MM.1S (cell line): ENCODE data around the gene PREP.

Experiments used
- DNase-seq: peaks from one replicate; pipeline ENCODE4 v3.0.0-alpha.2; 2015
- H2AFZ ChIP-seq: fragments of 300-600 bp; sonication (generic); 2 replicates; pipeline ENCODE4 v1.6.0; 2016; ENCODE audit warnings: antibody characterized with exemption, low read length
- H3F3A ChIP-seq: fragments of 300-600 bp; sonication (generic); 2 replicates; pipeline ENCODE4 v1.6.1; 2016; ENCODE audit warnings: mild to moderate bottlenecking, antibody characterized with exemption, low read length, moderate library complexity, mixed read lengths; ENCODE audit not compliant: insufficient read depth
- H3K27ac ChIP-seq: fragments of 300-600 bp; sonication (generic); 2 replicates; pipeline ENCODE4 v1.5.1; 2016; ENCODE audit warnings: mild to moderate bottlenecking, low read length
- H3K27me3 ChIP-seq: fragments of 300-600 bp; sonication (generic); replicated peaks from 2 replicates; pipeline ENCODE4 v1.6.0; 2016; ENCODE audit warnings: low read length; ENCODE audit not compliant: insufficient read depth
- H3K36me3 ChIP-seq: fragments of 300-600 bp; sonication (generic); replicated peaks from 2 replicates; pipeline ENCODE4 v1.6.1; 2016; ENCODE audit warnings: mild to moderate bottlenecking, low read length, mixed read lengths; ENCODE audit not compliant: insufficient read depth
- H3K4me1 ChIP-seq: fragments of 300-600 bp; sonication (generic); 2 replicates; pipeline ENCODE4 v1.6.1; 2016; ENCODE audit warnings: low read length, mixed read lengths
- H3K4me2 ChIP-seq: fragments of 300-600 bp; sonication (generic); 2 replicates; pipeline ENCODE4 v1.6.0; 2016; ENCODE audit warnings: low read depth, low read length
- H3K4me3 ChIP-seq: fragments of 300-600 bp; sonication (generic); 2 replicates; pipeline ENCODE4 v1.5.1; 2016; ENCODE audit warnings: low read length, mixed read lengths
- H3K79me2 ChIP-seq: fragments of 300-600 bp; sonication (generic); 2 replicates; pipeline ENCODE4 v1.6.1; 2016; ENCODE audit warnings: mixed run types, low read length, mixed read lengths
- H3K9ac ChIP-seq: fragments of 300-600 bp; sonication (generic); 2 replicates; pipeline ENCODE4 v1.6.1; 2016; ENCODE audit warnings: low read length, mixed read lengths
- H3K9me2 ChIP-seq: fragments of 300-600 bp; sonication (generic); replicated peaks from 2 replicates; pipeline ENCODE4 v1.6.1; 2016; ENCODE audit warnings: mild to moderate bottlenecking, low read length, mixed read lengths; ENCODE audit not compliant: insufficient read depth
- H3K9me3 ChIP-seq: fragments of 300-600 bp; sonication (generic); replicated peaks from 2 replicates; pipeline ENCODE4 v1.6.1; 2016; ENCODE audit warnings: mild to moderate bottlenecking, low read length, mixed read lengths; ENCODE audit not compliant: insufficient read depth
- H4K20me1 ChIP-seq: fragments of 300-600 bp; sonication (generic); 2 replicates; pipeline ENCODE4 v1.6.1; 2016; ENCODE audit warnings: mild to moderate bottlenecking, low read length, moderate library complexity, mixed read lengths; ENCODE audit not compliant: insufficient read depth
- EZH2 ChIP-seq: fragments of 300-600 bp; sonication (generic); optimal IDR thresholded peaks from 2 replicates; pipeline ENCODE3; 2017; ENCODE audit warnings: low read depth, mild to moderate bottlenecking, antibody characterized with exemption, low read length, mixed read lengths
- EZH2phosphoT487 ChIP-seq: fragments of 300-600 bp; sonication (generic); IDR thresholded peaks from 2 replicates; pipeline ENCODE4 v1.6.1; 2018; ENCODE audit warnings: antibody characterized with exemption, low read length
- TF ChIP-seq, protein P1 (sequence below): fragments of 300-600 bp; sonication (generic); IDR thresholded peaks from 2 replicates; pipeline ENCODE4 v1.5.1; 2016; ENCODE audit warnings: antibody characterized with exemption, low read length, mixed read lengths

The PREP gene

DNA sequence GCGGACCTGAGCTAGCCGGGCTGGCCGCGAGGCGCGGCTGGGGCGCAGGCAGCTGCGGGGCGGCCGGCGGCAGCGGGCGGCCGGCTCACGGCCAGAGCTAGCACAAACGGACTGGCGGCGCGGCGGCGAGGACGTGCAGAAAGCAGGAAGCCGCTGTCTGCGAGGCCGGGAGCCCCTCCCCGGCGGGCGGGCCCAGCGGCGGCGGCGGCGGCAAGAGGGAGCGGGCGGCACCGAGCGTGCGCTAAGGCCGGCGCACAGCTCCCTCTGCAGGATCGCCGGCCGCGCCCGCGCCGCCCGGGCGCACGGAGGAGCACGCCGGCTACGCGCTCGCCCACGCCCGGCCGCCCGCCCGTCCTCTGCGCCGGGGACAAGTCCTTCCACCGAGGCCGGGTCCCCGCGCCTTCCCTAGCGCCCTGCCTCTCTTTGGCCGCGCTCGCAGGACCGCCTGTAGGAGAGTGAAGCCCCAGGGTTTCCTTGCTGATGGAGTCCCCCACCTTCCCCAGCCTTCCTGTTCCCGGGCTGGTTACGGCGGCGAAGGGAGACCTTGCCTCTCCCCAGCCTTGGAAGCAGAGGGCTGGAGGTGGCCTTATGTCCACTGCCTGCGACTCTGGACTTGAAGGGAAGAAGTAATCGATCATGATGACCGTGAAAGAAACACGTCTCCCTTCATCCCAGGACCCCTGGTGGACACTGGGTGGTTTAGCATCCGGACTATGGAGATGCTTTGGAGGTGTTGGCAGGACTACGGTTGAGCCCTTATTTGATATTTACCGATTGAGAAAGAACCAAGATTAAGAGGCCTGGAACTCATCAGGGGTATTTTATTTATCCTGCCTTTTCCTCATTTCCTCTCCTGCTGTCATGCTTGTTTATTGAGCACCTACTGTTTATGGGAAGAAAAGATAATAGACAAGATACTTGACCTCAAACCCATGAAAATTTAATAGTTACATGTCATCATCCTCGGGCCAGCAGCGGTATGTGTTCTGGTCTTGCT lies at the start of gene PREP:
TSS of gene PREP (minus strand) at position 144 of the 997 bp plus-strand sequence. CDS start 191 bp downstream, outside the sequence.
- peaks cover 45% of the 10 kb centered on the region for H3K79me2 ChIP-seq
- peak within 1 kb of the TSS; percentile 97 for H3K4me3 ChIP-seq
- H3K9ac ChIP-seq: peak within 1 kb of the TSS; percentile 76
- H3K36me3 ChIP-seq: no peaks in the 10 kb centered on the region
- no peaks in the 10 kb centered on the region for H3F3A ChIP-seq
- H3K9me2 ChIP-seq: no peaks in the 10 kb centered on the region
- no peaks in the 10 kb centered on the region for H3K27me3 ChIP-seq
- peak within 1 kb of the TSS; percentile 41; the same call in 1 of the 2 replicates for H3K27ac ChIP-seq
- peak; percentile 87 for DNase-seq
- peak within 1 kb of the TSS; percentile 100 for H2AFZ ChIP-seq
- no peaks in the 10 kb centered on the region for H3K9me3 ChIP-seq
- peak within 1 kb of the TSS; percentile 85 for H3K4me2 ChIP-seq
- H4K20me1 ChIP-seq: no peaks in the 10 kb centered on the region
- TF ChIP-seq EZH2: no peak
- TF ChIP-seq, protein P1, sequence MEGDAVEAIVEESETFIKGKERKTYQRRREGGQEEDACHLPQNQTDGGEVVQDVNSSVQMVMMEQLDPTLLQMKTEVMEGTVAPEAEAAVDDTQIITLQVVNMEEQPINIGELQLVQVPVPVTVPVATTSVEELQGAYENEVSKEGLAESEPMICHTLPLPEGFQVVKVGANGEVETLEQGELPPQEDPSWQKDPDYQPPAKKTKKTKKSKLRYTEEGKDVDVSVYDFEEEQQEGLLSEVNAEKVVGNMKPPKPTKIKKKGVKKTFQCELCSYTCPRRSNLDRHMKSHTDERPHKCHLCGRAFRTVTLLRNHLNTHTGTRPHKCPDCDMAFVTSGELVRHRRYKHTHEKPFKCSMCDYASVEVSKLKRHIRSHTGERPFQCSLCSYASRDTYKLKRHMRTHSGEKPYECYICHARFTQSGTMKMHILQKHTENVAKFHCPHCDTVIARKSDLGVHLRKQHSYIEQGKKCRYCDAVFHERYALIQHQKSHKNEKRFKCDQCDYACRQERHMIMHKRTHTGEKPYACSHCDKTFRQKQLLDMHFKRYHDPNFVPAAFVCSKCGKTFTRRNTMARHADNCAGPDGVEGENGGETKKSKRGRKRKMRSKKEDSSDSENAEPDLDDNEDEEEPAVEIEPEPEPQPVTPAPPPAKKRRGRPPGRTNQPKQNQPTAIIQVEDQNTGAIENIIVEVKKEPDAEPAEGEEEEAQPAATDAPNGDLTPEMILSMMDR: peak; percentile 82
- H3K4me1 ChIP-seq: peaks cover 12% of the 10 kb centered on the region

- no peak for TF ChIP-seq EZH2
- TF ChIP-seq, protein P1: no peak
- TF ChIP-seq EZH2phosphoT487: no peak
- H3K4me1 ChIP-seq: no peaks in the 10 kb centered on the region
- H3K9ac ChIP-seq: no peak overlapping the region
- no peak overlapping the region for H3K27ac ChIP-seq
- H3K9me3 ChIP-seq: no peaks in the 10 kb centered on the region
- no peak overlapping the region for H2AFZ ChIP-seq
- H3K4me3 ChIP-seq: no peak overlapping the region
- no peaks in the 10 kb centered on the region for H3K79me2 ChIP-seq
- H4K20me1 ChIP-seq: no peaks in the 10 kb centered on the region
- no peak overlapping the region for H3K4me2 ChIP-seq
- H3K27me3 ChIP-seq: no peaks in the 10 kb centered on the region
- no peaks in the 10 kb centered on the region for H3K9me2 ChIP-seq
- no peak for DNase-seq
- no peaks in the 10 kb centered on the region for H3K36me3 ChIP-seq
- no peaks in the 10 kb centered on the region for H3F3A ChIP-seq
These were observed 49.5 kb upstream of the PREP start for GRCh38 chr6:105452376-105452775.

- H3K36me3 ChIP-seq: no peaks in the 10 kb centered on the region
- H3K9me3 ChIP-seq: no peaks in the 10 kb centered on the region
- no peaks in the 10 kb centered on the region for H3K79me2 ChIP-seq
These were observed 47.0 kb upstream of the PREP start for GRCh38 chr6:105449756-105450390.

More at GRCh38 chr6:105449756-105450390, 47.0 kb upstream of the PREP start:
- Histone ChIP-seq H4K20me1 (no peaks in the 10 kb centered on the region), H3K4me1 (no peaks in the 10 kb centered on the region), H3K27me3 (no peaks in the 10 kb centered on the region), H3K9ac (no peak overlapping the region), H3F3A (no peaks in the 10 kb centered on the region), H3K9me2 (no peaks in the 10 kb centered on the region), H3K27ac (no peak overlapping the region), H3K4me2 (no peak overlapping the region), H3K4me3 (no peak overlapping the region), H2AFZ (no peak overlapping the region)
- TF ChIP-seq EZH2phosphoT487: no peak
- TF ChIP-seq, protein P1: no peak
- no peak for TF ChIP-seq EZH2
- DNase-seq: no peak
